MM.1S (cell line): Measurements from ENCODE around the gene MYLK.

ENCODE experiments used
- DNase-seq: peaks from one replicate; pipeline ENCODE4 v3.0.0-alpha.2; 2015
- H2AFZ ChIP-seq: fragments of 300-600 bp; sonication (generic); 2 replicates; pipeline ENCODE4 v1.6.0; 2016; ENCODE audit warnings: antibody characterized with exemption, low read length
- H3F3A ChIP-seq: fragments of 300-600 bp; sonication (generic); 2 replicates; pipeline ENCODE4 v1.6.1; 2016; ENCODE audit warnings: mild to moderate bottlenecking, antibody characterized with exemption, low read length, moderate library complexity, mixed read lengths; ENCODE audit not compliant: insufficient read depth
- H3K27ac ChIP-seq: fragments of 300-600 bp; sonication (generic); 2 replicates; pipeline ENCODE4 v1.5.1; 2016; ENCODE audit warnings: mild to moderate bottlenecking, low read length
- H3K27me3 ChIP-seq: fragments of 300-600 bp; sonication (generic); replicated peaks from 2 replicates; pipeline ENCODE4 v1.6.0; 2016; ENCODE audit warnings: low read length; ENCODE audit not compliant: insufficient read depth
- H3K36me3 ChIP-seq: fragments of 300-600 bp; sonication (generic); replicated peaks from 2 replicates; pipeline ENCODE4 v1.6.1; 2016; ENCODE audit warnings: mild to moderate bottlenecking, low read length, mixed read lengths; ENCODE audit not compliant: insufficient read depth
- H3K4me1 ChIP-seq: fragments of 300-600 bp; sonication (generic); 2 replicates; pipeline ENCODE4 v1.6.1; 2016; ENCODE audit warnings: low read length, mixed read lengths
- H3K4me2 ChIP-seq: fragments of 300-600 bp; sonication (generic); 2 replicates; pipeline ENCODE4 v1.6.0; 2016; ENCODE audit warnings: low read depth, low read length
- H3K4me3 ChIP-seq: fragments of 300-600 bp; sonication (generic); 2 replicates; pipeline ENCODE4 v1.5.1; 2016; ENCODE audit warnings: low read length, mixed read lengths
- H3K79me2 ChIP-seq: fragments of 300-600 bp; sonication (generic); 2 replicates; pipeline ENCODE4 v1.6.1; 2016; ENCODE audit warnings: mixed run types, low read length, mixed read lengths
- H3K9ac ChIP-seq: fragments of 300-600 bp; sonication (generic); 2 replicates; pipeline ENCODE4 v1.6.1; 2016; ENCODE audit warnings: low read length, mixed read lengths
- H3K9me2 ChIP-seq: fragments of 300-600 bp; sonication (generic); replicated peaks from 2 replicates; pipeline ENCODE4 v1.6.1; 2016; ENCODE audit warnings: mild to moderate bottlenecking, low read length, mixed read lengths; ENCODE audit not compliant: insufficient read depth
- H3K9me3 ChIP-seq: fragments of 300-600 bp; sonication (generic); replicated peaks from 2 replicates; pipeline ENCODE4 v1.6.1; 2016; ENCODE audit warnings: mild to moderate bottlenecking, low read length, mixed read lengths; ENCODE audit not compliant: insufficient read depth
- H4K20me1 ChIP-seq: fragments of 300-600 bp; sonication (generic); 2 replicates; pipeline ENCODE4 v1.6.1; 2016; ENCODE audit warnings: mild to moderate bottlenecking, low read length, moderate library complexity, mixed read lengths; ENCODE audit not compliant: insufficient read depth
- CTCF ChIP-seq: fragments of 300-600 bp; sonication (generic); IDR thresholded peaks from 2 replicates; pipeline ENCODE4 v1.5.1; 2016; ENCODE audit warnings: antibody characterized with exemption, low read length, mixed read lengths
- EZH2 ChIP-seq: fragments of 300-600 bp; sonication (generic); optimal IDR thresholded peaks from 2 replicates; pipeline ENCODE3; 2017; ENCODE audit warnings: low read depth, mild to moderate bottlenecking, antibody characterized with exemption, low read length, mixed read lengths
- EZH2phosphoT487 ChIP-seq: fragments of 300-600 bp; sonication (generic); IDR thresholded peaks from 2 replicates; pipeline ENCODE4 v1.6.1; 2018; ENCODE audit warnings: antibody characterized with exemption, low read length

The MYLK gene

GRCh38 chr3:123818324-123818920 lies 65.7 kb downstream of the MYLK start:
- no peak overlapping the region for H3K4me2 ChIP-seq
- H3K9me3 ChIP-seq: no peaks in the 10 kb centered on the region
- no peak for TF ChIP-seq EZH2
- no peak for TF ChIP-seq EZH2phosphoT487
- no peak for TF ChIP-seq CTCF
- no peaks in the 10 kb centered on the region for H3K79me2 ChIP-seq
- no peak overlapping the region for H3K4me3 ChIP-seq
- DNase-seq: no peak
- no peaks in the 10 kb centered on the region for H3K9me2 ChIP-seq
- no peaks in the 10 kb centered on the region for H3K36me3 ChIP-seq
- H2AFZ ChIP-seq: no peak overlapping the region
- H3K9ac ChIP-seq: no peak overlapping the region
- no peak overlapping the region for H3K27ac ChIP-seq
- H3K4me1 ChIP-seq: no peaks in the 10 kb centered on the region
- no peaks in the 10 kb centered on the region for H4K20me1 ChIP-seq
- no peaks in the 10 kb centered on the region for H3F3A ChIP-seq
- H3K27me3 ChIP-seq: no peaks in the 10 kb centered on the region

GRCh38 chr3:123817413-123817812 lies 66.7 kb downstream of the MYLK start:
- no peak overlapping the region for H3K4me2 ChIP-seq
- H3F3A ChIP-seq: no peaks in the 10 kb centered on the region
- no peaks in the 10 kb centered on the region for H3K79me2 ChIP-seq
- no peak overlapping the region for H3K27ac ChIP-seq
- no peaks in the 10 kb centered on the region for H3K9me3 ChIP-seq
- no peak overlapping the region for H3K9ac ChIP-seq
- no peaks in the 10 kb centered on the region for H3K36me3 ChIP-seq
- no peaks in the 10 kb centered on the region for H3K4me1 ChIP-seq
- H3K27me3 ChIP-seq: no peaks in the 10 kb centered on the region
- H4K20me1 ChIP-seq: no peaks in the 10 kb centered on the region
- no peak overlapping the region for H3K4me3 ChIP-seq
- H3K9me2 ChIP-seq: no peaks in the 10 kb centered on the region
- DNase-seq: no peak
- H2AFZ ChIP-seq: no peak overlapping the region
- TF ChIP-seq CTCF (no peak), EZH2 (no peak), EZH2phosphoT487 (no peak)

- H3K27ac ChIP-seq: no peak overlapping the region
- no peaks in the 10 kb centered on the region for H3K36me3 ChIP-seq
- no peaks in the 10 kb centered on the region for H3K27me3 ChIP-seq
- no peaks in the 10 kb centered on the region for H4K20me1 ChIP-seq
- no peak overlapping the region for H2AFZ ChIP-seq
- no peaks in the 10 kb centered on the region for H3K79me2 ChIP-seq
- no peak for DNase-seq
- no peak overlapping the region for H3K9ac ChIP-seq
- TF ChIP-seq EZH2phosphoT487 (no peak), CTCF (no peak), EZH2 (no peak)
- no peaks in the 10 kb centered on the region for H3K4me1 ChIP-seq
- H3F3A ChIP-seq: no peaks in the 10 kb centered on the region
- no peaks in the 10 kb centered on the region for H3K9me2 ChIP-seq
- H3K9me3 ChIP-seq: no peaks in the 10 kb centered on the region
- no peak overlapping the region for H3K4me3 ChIP-seq
- H3K4me2 ChIP-seq: no peak overlapping the region
These were observed 67.4 kb downstream of the MYLK start for GRCh38 chr3:123816673-123817207.
